ENCODE measurements around the gene SUCLG1.

Gene SUCLG1

DNA sequence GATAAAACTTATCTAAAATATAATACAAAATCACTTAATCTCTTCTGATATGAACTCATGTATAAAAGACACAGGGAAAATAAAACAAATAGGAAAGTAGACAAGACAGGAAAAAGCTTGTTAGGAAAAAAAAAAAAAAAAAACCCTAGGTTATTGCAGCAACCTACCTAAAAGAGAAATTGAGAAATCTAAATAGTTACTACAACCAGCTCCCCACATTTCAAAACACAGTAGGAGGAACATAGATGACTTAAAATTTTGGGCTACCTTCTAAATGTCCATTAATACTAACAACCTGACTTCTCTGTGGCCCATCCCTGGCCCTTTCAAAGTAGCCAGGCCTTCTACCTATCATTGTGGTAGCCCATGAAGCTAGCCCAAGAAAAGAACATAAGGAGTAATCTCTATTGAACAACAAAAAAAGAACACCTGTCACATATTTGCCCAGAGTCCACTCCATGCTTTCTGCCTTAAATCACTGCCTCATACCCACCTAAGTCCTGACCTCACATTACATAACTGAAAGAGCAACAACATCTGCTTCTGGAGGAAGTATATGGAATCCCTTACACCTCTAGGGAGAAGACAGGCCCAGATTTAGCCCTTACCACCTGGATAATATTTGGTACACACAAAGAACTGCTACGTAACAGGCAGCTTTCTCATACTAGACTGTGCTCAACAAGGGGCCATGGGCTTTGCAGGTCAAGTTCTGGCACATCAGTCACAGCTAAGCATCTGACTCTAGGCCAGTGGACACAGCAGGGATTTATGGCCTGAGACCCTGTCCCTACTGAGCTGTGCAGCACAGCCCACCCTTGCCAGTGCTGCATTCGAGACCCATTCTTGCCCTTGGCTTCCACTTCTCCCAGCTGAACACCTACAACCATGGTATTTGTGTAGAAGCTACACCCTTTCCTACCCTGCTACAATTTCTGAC lies 8.5 kb downstream of the SUCLG1 start:
- Mint-ChIP-seq H3K4me1 (ENCODE audit: low read depth) (peaks cover 40% of the 10 kb centered on the region), H3K4me3 (no peak overlapping the region), H3K27ac (no peak overlapping the region), H3K27me3 (no peaks in the 10 kb centered on the region), H3K36me3 (ENCODE audit: low read depth) (peaks cover 27% of the 10 kb centered on the region), H3K9me3 (no peaks in the 10 kb centered on the region)

- no peak overlapping the region for H3K27ac Mint-ChIP-seq
- H3K4me1 Mint-ChIP-seq (ENCODE audit: low read depth), result peaks cover 38% of the 10 kb centered on the region
- H3K9me3 Mint-ChIP-seq, result no peaks in the 10 kb centered on the region
- peaks cover 36% of the 10 kb centered on the region for H3K36me3 Mint-ChIP-seq (ENCODE audit: low read depth)
- no peaks in the 10 kb centered on the region for H3K27me3 Mint-ChIP-seq
- no peak overlapping the region for H3K4me3 Mint-ChIP-seq
Observed at GRCh38 chr2:84449711-84450110, 9.4 kb downstream of the SUCLG1 start.

- peaks cover 36% of the 10 kb centered on the region for H3K36me3 Mint-ChIP-seq (ENCODE audit: low read depth)
- no peaks in the 10 kb centered on the region for H3K27me3 Mint-ChIP-seq
- no peak overlapping the region for H3K27ac Mint-ChIP-seq
- H3K9me3 Mint-ChIP-seq, result no peaks in the 10 kb centered on the region
- H3K4me1 Mint-ChIP-seq (ENCODE audit: low read depth), result peaks cover 33% of the 10 kb centered on the region
- H3K4me3 Mint-ChIP-seq, result no peak overlapping the region
Observed at GRCh38 chr2:84449055-84449454, 10.0 kb downstream of the SUCLG1 start.

DNA sequence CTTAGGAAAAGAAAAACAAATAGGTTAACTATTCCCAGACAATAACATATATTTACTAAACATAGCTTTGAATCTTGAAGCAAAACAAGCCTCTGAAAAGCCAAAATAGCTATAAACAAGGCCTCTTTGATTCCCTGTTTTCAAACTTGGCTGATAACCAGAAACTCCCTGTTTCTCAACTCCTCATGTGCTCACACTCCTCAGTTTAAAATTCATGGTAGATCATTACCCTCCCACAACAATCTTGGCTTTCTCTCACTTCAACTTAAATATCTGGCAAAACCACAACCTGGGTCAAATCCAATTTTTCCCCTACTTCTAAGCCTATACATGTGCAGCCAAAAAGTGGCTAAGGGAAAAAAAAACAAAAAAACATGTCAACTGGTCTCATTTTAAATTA lies 15.6 kb downstream of the SUCLG1 start:
- H3K27ac Mint-ChIP-seq, result peak overlapping the region; percentile 23
- H3K4me1 Mint-ChIP-seq (ENCODE audit: low read depth), result peaks cover 9% of the 10 kb centered on the region

DNA sequence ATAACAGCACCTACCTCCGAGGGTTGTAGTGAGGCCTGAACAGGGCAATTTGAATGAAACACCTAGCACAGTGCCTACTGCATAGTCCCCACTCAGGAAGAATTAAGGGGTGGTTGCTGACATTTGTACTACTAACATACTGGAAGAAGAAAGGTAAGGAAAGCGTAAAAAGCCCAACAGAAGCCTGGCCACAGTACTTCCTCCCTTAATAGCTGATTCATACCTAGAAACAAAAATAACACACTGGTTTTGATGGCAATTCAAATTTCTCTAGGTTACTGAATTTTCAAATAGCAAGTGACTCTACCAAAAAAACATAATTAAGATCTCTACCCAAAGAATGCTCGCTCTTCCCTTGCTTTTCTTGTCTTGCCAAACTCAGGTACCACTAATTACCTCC lies 16.2 kb downstream of the SUCLG1 start:
- H3K4me1 Mint-ChIP-seq (ENCODE audit: low read depth), result peaks cover 9% of the 10 kb centered on the region
- H3K9me3 Mint-ChIP-seq, result no peaks in the 10 kb centered on the region
- no peaks in the 10 kb centered on the region for H3K27me3 Mint-ChIP-seq
- H3K27ac Mint-ChIP-seq, result no peak overlapping the region
- H3K36me3 Mint-ChIP-seq (ENCODE audit: low read depth), result peaks cover 82% of the 10 kb centered on the region
- H3K4me3 Mint-ChIP-seq, result no peak overlapping the region

More for the DNA sequence above, 15.6 kb downstream of the SUCLG1 start:
- no peaks in the 10 kb centered on the region for H3K27me3 Mint-ChIP-seq
- H3K36me3 Mint-ChIP-seq (ENCODE audit: low read depth), result peaks cover 78% of the 10 kb centered on the region
- H3K4me3 Mint-ChIP-seq, result no peak overlapping the region
- no peaks in the 10 kb centered on the region for H3K9me3 Mint-ChIP-seq

DNA sequence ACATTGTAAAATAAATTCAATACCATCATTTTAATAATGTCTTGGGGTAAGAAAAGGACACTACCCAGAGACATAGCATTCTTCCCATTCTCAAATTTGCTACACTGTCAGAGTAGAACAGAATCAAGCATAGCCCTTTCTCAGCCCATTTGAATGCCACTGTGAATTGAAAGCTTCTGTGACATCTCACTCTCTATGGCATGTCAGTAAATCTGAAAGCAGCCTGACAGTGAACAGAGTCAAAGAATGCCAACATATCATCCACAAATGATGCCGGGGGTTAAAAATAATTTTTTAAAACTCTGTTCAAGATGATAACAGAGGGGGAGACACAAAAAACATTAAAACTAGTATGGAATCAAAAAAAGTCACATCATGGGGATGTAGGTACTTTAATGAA lies 17.6 kb downstream of the SUCLG1 start:
- Mint-ChIP-seq H3K4me3 (no peak overlapping the region), H3K4me1 (ENCODE audit: low read depth) (peaks cover 9% of the 10 kb centered on the region), H3K27ac (no peak overlapping the region), H3K27me3 (no peaks in the 10 kb centered on the region), H3K9me3 (no peaks in the 10 kb centered on the region), H3K36me3 (ENCODE audit: low read depth) (peaks cover 85% of the 10 kb centered on the region)

- H3K36me3 Mint-ChIP-seq (ENCODE audit: low read depth), result peaks cover 80% of the 10 kb centered on the region
- no peak overlapping the region for H3K4me3 Mint-ChIP-seq
- peaks cover 9% of the 10 kb centered on the region for H3K4me1 Mint-ChIP-seq (ENCODE audit: low read depth)
- H3K27me3 Mint-ChIP-seq, result no peaks in the 10 kb centered on the region
- no peaks in the 10 kb centered on the region for H3K9me3 Mint-ChIP-seq
- no peak overlapping the region for H3K27ac Mint-ChIP-seq
Observed at GRCh38 chr2:84441036-84441435, 18.0 kb downstream of the SUCLG1 start.

- Mint-ChIP-seq H3K4me1 (ENCODE audit: low read depth) (no peaks in the 10 kb centered on the region), H3K9me3 (no peaks in the 10 kb centered on the region), H3K27me3 (no peaks in the 10 kb centered on the region), H3K36me3 (ENCODE audit: low read depth) (peaks cover 74% of the 10 kb centered on the region), H3K27ac (no peak overlapping the region), H3K4me3 (no peak overlapping the region)
Observed at GRCh38 chr2:84435345-84436025, 23.6 kb downstream of the SUCLG1 start.

GRCh38 chr2:84429328-84429727 lies 29.8 kb downstream of the SUCLG1 start:
- Mint-ChIP-seq H3K27ac (no peak overlapping the region), H3K9me3 (no peaks in the 10 kb centered on the region), H3K4me3 (no peak overlapping the region), H3K27me3 (no peaks in the 10 kb centered on the region), H3K36me3 (ENCODE audit: low read depth) (peaks cover 61% of the 10 kb centered on the region), H3K4me1 (ENCODE audit: low read depth) (no peaks in the 10 kb centered on the region)

DNA sequence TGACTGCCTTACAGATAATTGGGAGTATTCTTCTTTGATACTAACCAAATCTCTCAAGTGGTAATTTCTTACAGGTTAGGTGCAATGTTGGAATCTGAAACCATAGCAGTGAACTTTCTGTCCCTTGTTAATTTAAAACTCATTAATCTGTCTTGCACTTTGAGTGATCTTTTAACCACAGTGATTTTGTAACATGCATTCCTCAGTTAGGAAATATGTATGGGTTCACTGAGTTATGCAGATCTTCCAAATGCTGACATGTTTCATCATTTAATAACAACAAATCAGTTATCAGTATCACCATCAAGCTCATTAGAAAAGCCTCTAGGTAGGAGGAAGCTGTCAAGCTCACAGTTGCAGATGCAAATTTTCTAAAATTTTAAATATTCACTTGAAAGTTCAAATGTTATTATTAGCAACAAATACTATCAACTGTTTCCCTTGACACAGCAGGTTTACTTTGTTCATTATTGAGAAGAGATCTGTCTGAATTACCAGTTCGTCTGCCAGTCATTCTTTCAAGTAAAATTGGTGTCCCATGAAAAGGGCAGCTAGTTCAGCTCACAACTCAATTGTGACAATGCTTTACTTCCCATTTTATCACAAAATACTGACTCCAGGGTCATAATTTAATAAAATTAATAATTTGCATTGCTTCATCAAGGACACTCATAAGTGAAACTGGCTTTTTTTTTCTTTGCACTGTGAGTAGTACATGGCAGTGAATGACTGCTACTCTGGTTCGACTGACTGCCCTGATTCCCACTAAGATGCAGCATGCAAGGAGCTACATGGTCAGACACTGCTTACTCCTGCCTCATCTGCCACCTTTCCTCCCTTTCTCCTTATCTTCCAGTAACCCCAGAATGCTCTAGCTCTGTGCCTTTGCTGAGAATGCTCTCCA lies 31.6 kb downstream of the SUCLG1 start:
- Mint-ChIP-seq H3K9me3 (no peaks in the 10 kb centered on the region), H3K27ac (no peak overlapping the region), H3K27me3 (no peaks in the 10 kb centered on the region), H3K4me3 (no peak overlapping the region), H3K4me1 (ENCODE audit: low read depth) (no peaks in the 10 kb centered on the region), H3K36me3 (ENCODE audit: low read depth) (peaks cover 65% of the 10 kb centered on the region)

GRCh38 chr2:84425310-84425709 lies 33.8 kb downstream of the SUCLG1 start:
- Mint-ChIP-seq H3K36me3 (ENCODE audit: low read depth) (peaks cover 53% of the 10 kb centered on the region), H3K9me3 (no peaks in the 10 kb centered on the region), H3K4me3 (no peak overlapping the region), H3K4me1 (ENCODE audit: low read depth) (no peaks in the 10 kb centered on the region), H3K27ac (no peak overlapping the region), H3K27me3 (no peaks in the 10 kb centered on the region)

- Mint-ChIP-seq H3K36me3 (ENCODE audit: low read depth) (peaks cover 42% of the 10 kb centered on the region), H3K9me3 (no peaks in the 10 kb centered on the region), H3K4me1 (ENCODE audit: low read depth) (no peaks in the 10 kb centered on the region), H3K4me3 (no peak overlapping the region), H3K27ac (no peak overlapping the region), H3K27me3 (no peaks in the 10 kb centered on the region)
Observed at GRCh38 chr2:84424152-84424551, 34.9 kb downstream of the SUCLG1 start.

GRCh38 chr2:84421791-84422190 lies 37.3 kb downstream of the SUCLG1 start:
- H3K36me3 Mint-ChIP-seq (ENCODE audit: low read depth), result peaks cover 27% of the 10 kb centered on the region
- no peak overlapping the region for H3K4me3 Mint-ChIP-seq
- H3K27ac Mint-ChIP-seq, result no peak overlapping the region
- H3K9me3 Mint-ChIP-seq, result no peaks in the 10 kb centered on the region
- no peaks in the 10 kb centered on the region for H3K4me1 Mint-ChIP-seq (ENCODE audit: low read depth)
- no peaks in the 10 kb centered on the region for H3K27me3 Mint-ChIP-seq

- Mint-ChIP-seq H3K4me1 (ENCODE audit: low read depth) (no peaks in the 10 kb centered on the region), H3K4me3 (no peak overlapping the region), H3K27me3 (no peaks in the 10 kb centered on the region), H3K36me3 (ENCODE audit: low read depth) (peaks cover 27% of the 10 kb centered on the region), H3K9me3 (no peaks in the 10 kb centered on the region), H3K27ac (no peak overlapping the region)
Observed at GRCh38 chr2:84421197-84421596, 37.9 kb downstream of the SUCLG1 start.

Measured in stimulated activated naive CD8-positive, alpha-beta T cell treated with anti-CD3 and anti-CD28 coated beads, Interleukin-15, Interleukin-2, amounts not matched to agents 100 ng/mL and 50 ng/mL, for 24 hours (primary cell).